PC-3 (cell line): Measurements from ENCODE around the gene PNN. TPM values are rescaled to one million over a fixed set of nuclear protein-coding genes. Genes with fewer than 3 reads are reported as not detected.

Experiments used
- ATAC-seq: fragments of 200-7000 bp; cut with Tn5 transposase; 2 replicates; pipeline ENCODE4 v1.9.1; 2020; ENCODE audit warnings: mild to moderate bottlenecking, moderate library complexity
- BruUV-seq: library from RNA; stranded (reverse); fragments of 400-500 nt; replicated peaks from 2 replicates; lab custom pipeline; 2021; lab: Mats Ljungman, UMichigan
- CTCF ChIA-PET: fragments of 300-600 bp; sonication (Branson Sonifier 250); formaldehyde crosslinking; loops from one replicate; lab custom pipeline; 2022; ENCODE audit warnings: antibody characterized with exemption; lab: Charles Lee
- POLR2A ChIA-PET: fragments of 300-600 bp; sonication (Branson Sonifier 250); formaldehyde crosslinking; loops from one replicate; lab custom pipeline; 2022; ENCODE audit warnings: antibody characterized with exemption; ENCODE audit not compliant: unreplicated experiment; lab: Charles Lee
- DNase-seq: peaks from one replicate; pipeline ENCODE4 v3.0.0-alpha.2; 2015
- H2AFZ ChIP-seq: fragments of 300-600 bp; sonication (generic); 2 replicates; pipeline ENCODE4 v1.6.0; 2016; ENCODE audit warnings: antibody characterized with exemption, low read length
- H3F3A ChIP-seq: fragments of 300-600 bp; sonication (generic); one replicate; pipeline ENCODE4 v1.6.0; 2017; ENCODE audit warnings: antibody characterized with exemption, low read length, control low read depth, mild to moderate bottlenecking; ENCODE audit not compliant: unreplicated experiment
- H3K27ac ChIP-seq: fragments of 300-600 bp; sonication (generic); 2 replicates; pipeline ENCODE4 v1.5.1; 2016; ENCODE audit warnings: mild to moderate bottlenecking, low read length
- H3K27me3 ChIP-seq: fragments of 300-600 bp; sonication (generic); 2 replicates; pipeline ENCODE4 v1.6.1; 2016; ENCODE audit warnings: low read length, mixed read lengths
- H3K36me3 ChIP-seq: fragments of 300-600 bp; sonication (generic); 2 replicates; pipeline ENCODE4 v1.6.1; 2016; ENCODE audit warnings: low read depth, mixed run types, low read length, mixed read lengths
- H3K4me1 ChIP-seq: fragments of 300-600 bp; sonication (generic); 2 replicates; pipeline ENCODE4 v1.5.1; 2016; ENCODE audit warnings: low read length; ENCODE audit not compliant: insufficient read depth
- H3K4me2 ChIP-seq: fragments of 300-600 bp; sonication (generic); 2 replicates; pipeline ENCODE4 v1.6.0; 2016; ENCODE audit warnings: low read length
- H3K4me3 ChIP-seq: fragments of 300-600 bp; sonication (generic); 2 replicates; pipeline ENCODE4 v1.5.1; 2016; ENCODE audit warnings: mild to moderate bottlenecking, low read length, mixed read lengths
- H3K79me2 ChIP-seq: fragments of 300-600 bp; sonication (generic); 2 replicates; pipeline ENCODE4 v1.6.1; 2017; ENCODE audit warnings: low read length, mixed read lengths
- H3K9ac ChIP-seq: fragments of 300-600 bp; sonication (generic); 2 replicates; pipeline ENCODE4 v1.6.0; 2016; ENCODE audit warnings: mild to moderate bottlenecking, low read length
- H3K9me2 ChIP-seq: fragments of 300-600 bp; sonication (generic); replicated peaks from 2 replicates; pipeline ENCODE4 v1.6.1; 2016; ENCODE audit warnings: mixed run types, low read length, mixed read lengths
- H3K9me3 ChIP-seq: fragments of 300-600 bp; sonication (generic); 2 replicates; pipeline ENCODE4 v1.6.1; 2016; ENCODE audit warnings: low read length, mixed read lengths
- H4K20me1 ChIP-seq: fragments of 300-600 bp; sonication (generic); 2 replicates; pipeline ENCODE4 v1.6.1; 2016; ENCODE audit warnings: low read length, mixed read lengths
- CTCF ChIP-seq: fragments of 300-600 bp; sonication (generic); conservative IDR thresholded peaks from 2 replicates; pipeline ENCODE4 v1.5.1; 2017; ENCODE audit warnings: antibody characterized with exemption, low read depth, mild to moderate bottlenecking, low read length
- EZH2 ChIP-seq: fragments of 300-600 bp; sonication (generic); IDR thresholded peaks from one replicate; pipeline ENCODE4 v1.6.1; 2017; ENCODE audit warnings: antibody characterized with exemption, mild to moderate bottlenecking, low read length; ENCODE audit not compliant: unreplicated experiment
- EZH2phosphoT487 ChIP-seq: fragments of 300-600 bp; sonication (generic); IDR thresholded peaks from 2 replicates; pipeline ENCODE4 v1.6.1; 2018; ENCODE audit warnings: mild to moderate bottlenecking, antibody characterized with exemption, low read length, borderline replicate concordance
- intact Hi-C: fragments of 100-400 bp; cut with micrococcal nuclease; formaldehyde crosslinking; loops from 2 replicates; pipeline ENCODE4 v1.9.0; 2023
- total RNA-seq: library from RNA; depleted of rRNA; stranded (reverse); fragments of >200 nt; gene quantifications from 2 replicates; pipeline ENCODE4 v1.2.3, GENCODE V29; 2014

Gene PNN
- total RNA-seq, 1 experiment from 2014 or later = 36.7 TPM

DNA sequence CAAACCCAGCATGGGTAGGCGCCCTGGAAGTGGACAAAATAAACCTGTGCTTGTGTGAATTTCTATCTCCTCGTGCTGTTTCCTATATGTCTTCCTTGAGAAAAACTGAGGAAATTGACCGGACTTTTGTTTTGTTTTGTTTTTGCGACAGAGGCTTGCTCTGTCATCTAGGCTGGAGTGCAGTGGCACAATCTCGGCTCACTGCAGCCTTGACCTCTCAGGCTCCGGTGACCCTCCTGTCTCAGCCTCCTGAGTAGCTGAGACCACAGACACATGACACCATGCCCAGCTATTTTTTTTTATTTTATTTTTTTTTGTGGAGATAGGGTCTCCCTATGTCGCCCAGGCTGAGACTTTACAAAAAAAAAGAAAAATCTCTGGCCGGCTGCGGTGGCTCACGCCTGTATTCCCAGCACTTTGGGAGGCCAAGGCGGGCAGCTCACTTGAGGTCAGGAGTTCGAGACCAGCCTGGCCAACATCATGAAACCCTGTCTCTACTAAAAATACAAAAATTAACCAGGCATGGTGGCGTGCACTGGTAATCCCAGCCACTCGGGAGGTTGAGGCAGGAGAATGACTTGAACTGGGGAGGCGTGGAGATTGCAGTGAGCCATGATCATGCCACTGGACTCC, 36.2 kb downstream of the PNN start:
- CTCF ChIA-PET = no interaction called here
- BruUV-seq = no TSS peak
- H3K79me2 ChIP-seq = no peaks in the 10 kb centered on the region
- no peaks in the 10 kb centered on the region for H4K20me1 ChIP-seq
- H3K4me1 ChIP-seq = peaks cover 9% of the 10 kb centered on the region
- TF ChIP-seq EZH2 = no peak
- no peak for TF ChIP-seq EZH2phosphoT487
- TF ChIP-seq CTCF = no peak
- no peak overlapping the region for H3K4me2 ChIP-seq
- ATAC-seq = no peak
- POLR2A ChIA-PET = no interaction called here
- no peaks in the 10 kb centered on the region for H3K9me3 ChIP-seq
- DNase-seq = no peak
- no peaks in the 10 kb centered on the region for H3F3A ChIP-seq
- H3K27me3 ChIP-seq = no peaks in the 10 kb centered on the region
- no peak overlapping the region for H2AFZ ChIP-seq
- H3K9ac ChIP-seq = no peak overlapping the region
- H3K9me2 ChIP-seq = no peaks in the 10 kb centered on the region
- H3K36me3 ChIP-seq = no peaks in the 10 kb centered on the region
- intact Hi-C loops = no loop called here
- no peak overlapping the region for H3K27ac ChIP-seq
- H3K4me3 ChIP-seq = no peak overlapping the region

DNA sequence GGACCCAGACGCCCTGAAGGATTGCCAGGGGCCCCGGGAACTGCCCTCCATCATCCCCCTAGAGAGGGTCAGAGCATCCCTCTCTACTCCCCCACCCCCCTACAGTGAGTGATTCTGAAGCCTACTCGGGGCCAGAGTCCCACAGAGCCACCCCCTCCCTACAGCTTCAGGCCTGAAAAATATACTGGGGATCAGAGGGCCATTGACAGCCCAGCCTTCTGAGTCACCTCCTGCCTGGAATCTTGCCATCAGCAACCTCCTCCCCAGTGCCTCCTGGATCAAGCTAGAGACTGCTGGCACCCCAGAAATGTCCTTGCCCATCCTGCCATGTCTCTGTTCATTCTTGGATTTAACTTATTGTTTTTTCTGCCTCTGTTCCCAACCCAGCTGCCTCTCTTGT, 37.0 kb downstream of the PNN start:
- no peak overlapping the region for H3K9ac ChIP-seq
- H3K9me2 ChIP-seq = no peaks in the 10 kb centered on the region
- no peak overlapping the region for H3K4me3 ChIP-seq
- no TSS peak for BruUV-seq
- H3K4me1 ChIP-seq = peaks cover 14% of the 10 kb centered on the region
- CTCF ChIA-PET = no interaction called here
- H3K27ac ChIP-seq = no peak overlapping the region
- DNase-seq (peak; percentile 51), ATAC-seq (peak; percentile 86)
- H3K36me3 ChIP-seq = no peaks in the 10 kb centered on the region
- H3K27me3 ChIP-seq = no peaks in the 10 kb centered on the region
- H3K79me2 ChIP-seq = no peaks in the 10 kb centered on the region
- POLR2A ChIA-PET = no interaction called here
- intact Hi-C loops = no loop called here
- H3K9me3 ChIP-seq = no peaks in the 10 kb centered on the region
- no peaks in the 10 kb centered on the region for H3F3A ChIP-seq
- H2AFZ ChIP-seq = no peak overlapping the region
- H3K4me2 ChIP-seq = 0 out of 2 replicates have a peak overlapping the region, but pooled peaks have one; percentile 33
- no peak for TF ChIP-seq EZH2
- no peak for TF ChIP-seq CTCF
- no peak for TF ChIP-seq EZH2phosphoT487
- H4K20me1 ChIP-seq = no peaks in the 10 kb centered on the region

DNA sequence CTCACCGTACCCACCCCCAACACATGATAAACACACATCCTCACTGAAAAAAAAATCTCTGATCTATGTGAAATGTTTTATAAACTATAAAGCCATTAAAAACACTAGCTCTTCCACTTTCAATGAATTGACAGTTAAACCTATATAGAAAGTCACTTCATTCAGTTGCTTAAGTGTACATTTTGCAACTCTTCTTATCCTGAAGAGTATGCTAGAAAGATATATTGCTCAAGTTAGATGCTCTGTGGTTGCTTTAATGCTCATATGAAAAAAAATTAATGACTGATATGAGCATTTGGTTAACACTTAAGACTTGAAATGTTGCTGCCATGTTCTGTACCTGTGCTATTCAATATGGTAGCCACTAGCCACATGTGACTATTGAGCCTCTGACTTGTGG, 37.6 kb downstream of the PNN start:
- Histone ChIP-seq H2AFZ (no peak overlapping the region), H3K27ac (no peak overlapping the region), H3K4me3 (no peak overlapping the region), H3F3A (peaks cover 2% of the 10 kb centered on the region), H3K9ac (no peak overlapping the region), H3K9me3 (no peaks in the 10 kb centered on the region), H3K4me2 (no peak overlapping the region), H3K79me2 (no peaks in the 10 kb centered on the region), H4K20me1 (no peaks in the 10 kb centered on the region), H3K27me3 (no peaks in the 10 kb centered on the region), H3K9me2 (no peaks in the 10 kb centered on the region), H3K36me3 (no peaks in the 10 kb centered on the region), H3K4me1 (peaks cover 20% of the 10 kb centered on the region)
- no peak for DNase-seq
- POLR2A ChIA-PET = no interaction called here
- intact Hi-C loops = no loop called here
- no peak for ATAC-seq
- CTCF ChIA-PET = no interaction called here
- TF ChIP-seq EZH2phosphoT487 (no peak), EZH2 (no peak), CTCF (no peak)
- no TSS peak for BruUV-seq
